GM18511 (cell line): ENCODE measurements around the gene CD247.

Experiments used
- ATAC-seq: cut with Tn5 transposase; IDR thresholded peaks from one replicate; pipeline ENCODE4 v1.9.1; 2021; ENCODE audit warnings: mild to moderate bottlenecking, moderate library complexity; ENCODE audit not compliant: unreplicated experiment

CD247 gene

GRCh38 chr1:167463875-167464575, 54.3 kb downstream of the CD247 start:
- no peak for ATAC-seq

GRCh38 chr1:167463080-167463479, 55.2 kb downstream of the CD247 start:
- no peak for ATAC-seq

- no peak for ATAC-seq
Measured at GRCh38 chr1:167462341-167462740, 56.0 kb downstream of the CD247 start.

GRCh38 chr1:167460836-167461235, 57.5 kb downstream of the CD247 start:
- ATAC-seq = no peak

GRCh38 chr1:167457936-167458584, 60.3 kb downstream of the CD247 start:
- no peak for ATAC-seq

- no peak for ATAC-seq
Measured at GRCh38 chr1:167456926-167457325, 61.4 kb downstream of the CD247 start.

GRCh38 chr1:167456524-167456923, 61.8 kb downstream of the CD247 start:
- ATAC-seq = no peak

GRCh38 chr1:167455786-167456446, 62.4 kb downstream of the CD247 start:
- ATAC-seq = peak; percentile 41

- peak; percentile 72 for ATAC-seq
Measured at GRCh38 chr1:167454894-167455785, 63.2 kb downstream of the CD247 start.

- no peak for ATAC-seq
Measured at GRCh38 chr1:167454304-167454893, 63.9 kb downstream of the CD247 start.

- ATAC-seq = no peak
Measured at GRCh38 chr1:167453123-167453522, 65.2 kb downstream of the CD247 start.

GRCh38 chr1:167452483-167452882, 65.8 kb downstream of the CD247 start:
- no peak for ATAC-seq

- ATAC-seq = no peak
Measured at GRCh38 chr1:167450843-167451242, 67.5 kb downstream of the CD247 start.

- ATAC-seq = peak; percentile 85
Measured at GRCh38 chr1:167447521-167448136, 70.7 kb downstream of the CD247 start.

GRCh38 chr1:167446966-167447365, 71.4 kb downstream of the CD247 start:
- ATAC-seq = no peak

- no peak for ATAC-seq
Measured at GRCh38 chr1:167443757-167444156, 74.6 kb downstream of the CD247 start.

- no peak for ATAC-seq
Measured at GRCh38 chr1:167442854-167443565, 75.3 kb downstream of the CD247 start.

- peak; percentile 93 for ATAC-seq
Measured at GRCh38 chr1:167442142-167442848, 76.0 kb downstream of the CD247 start.

GRCh38 chr1:167441222-167441621, 77.1 kb downstream of the CD247 start:
- ATAC-seq = no peak
